NCI-H460 (cell line): Measurements from ENCODE around the gene FXYD7. TPM values are rescaled to one million over a fixed set of nuclear protein-coding genes. Genes with fewer than 3 reads are reported as not detected.
"Not testable (repeated sequence)": the region's sequence is repeated elsewhere in the genome, so short reads cannot be mapped to it uniquely, and the experiment has no call there.

Experiments used
- DNase-seq: peaks from one replicate; pipeline ENCODE4 v3.0.0-alpha.2; 2016; ENCODE audit warnings: low read depth; ENCODE audit errors: extremely low read depth
- total RNA-seq: library from RNA; depleted of rRNA; stranded (reverse); fragments of >200 nt; shearing (Covaris generic); gene quantifications from 2 replicates; pipeline ENCODE4 v1.2.3, GENCODE V29; 2014

FXYD7 gene
- total RNA-seq, 1 experiment from 2014 or later = not detected

GRCh38 chr19:35125749-35126623, 17.1 kb upstream of the FXYD7 start:
- no peak for DNase-seq

- no peak for DNase-seq
Measured at GRCh38 chr19:35126624-35126959, 16.5 kb upstream of the FXYD7 start.

- DNase-seq = no peak
Measured at GRCh38 chr19:35127871-35128270, 15.2 kb upstream of the FXYD7 start.

- DNase-seq = no peak
Measured at GRCh38 chr19:35128398-35129057, 14.5 kb upstream of the FXYD7 start.

- not testable (repeated sequence) for DNase-seq
Measured at GRCh38 chr19:35129724-35130274, 13.3 kb upstream of the FXYD7 start.

GRCh38 chr19:35130761-35131720, 12.0 kb upstream of the FXYD7 start:
- DNase-seq = no peak

GRCh38 chr19:35132254-35132653, 10.8 kb upstream of the FXYD7 start:
- no peak for DNase-seq

- DNase-seq = no peak
Measured at GRCh38 chr19:35133826-35134225, 9.2 kb upstream of the FXYD7 start.

- no peak for DNase-seq
Measured at GRCh38 chr19:35134601-35135242, 8.3 kb upstream of the FXYD7 start, which contains the start of gene LGI4. TSS of gene LGI4 (minus strand) at chr19:35135059. CDS start at chr19:35134680, 379 bp downstream.

- DNase-seq = peak; percentile 50
Measured at GRCh38 chr19:35135389-35135909, 7.6 kb upstream of the FXYD7 start.

- no peak for DNase-seq
Measured at GRCh38 chr19:35136231-35136630, 6.8 kb upstream of the FXYD7 start.

GRCh38 chr19:35136977-35137702, 5.9 kb upstream of the FXYD7 start:
- no peak for DNase-seq

- DNase-seq = no peak
Measured at GRCh38 chr19:35138305-35138892, 4.7 kb upstream of the FXYD7 start, which contains the start of gene FXYD1. TSS of gene FXYD1 (plus strand) at chr19:35138824. CDS start at chr19:35140080, 1,256 bp downstream.

GRCh38 chr19:35140207-35140961, 2.7 kb upstream of the FXYD7 start:
- DNase-seq = no peak

GRCh38 chr19:35140962-35141836, 1.9 kb upstream of the FXYD7 start:
- DNase-seq = peak; percentile 83

GRCh38 chr19:35141837-35142605, 1.0 kb upstream of the FXYD7 start:
- DNase-seq = no peak
